T follicular helper cell (primary cell): Measurements from ENCODE around the gene NFIC.
"Not testable (repeated sequence)": the region's sequence is repeated elsewhere in the genome, so short reads cannot be mapped to it uniquely, and the experiment has no call there.

ENCODE experiments used
- DNase-seq: peaks from one replicate; pipeline ENCODE4 v3.0.0-alpha.2; 2020; ENCODE audit warnings: low read depth

The NFIC gene

DNA sequence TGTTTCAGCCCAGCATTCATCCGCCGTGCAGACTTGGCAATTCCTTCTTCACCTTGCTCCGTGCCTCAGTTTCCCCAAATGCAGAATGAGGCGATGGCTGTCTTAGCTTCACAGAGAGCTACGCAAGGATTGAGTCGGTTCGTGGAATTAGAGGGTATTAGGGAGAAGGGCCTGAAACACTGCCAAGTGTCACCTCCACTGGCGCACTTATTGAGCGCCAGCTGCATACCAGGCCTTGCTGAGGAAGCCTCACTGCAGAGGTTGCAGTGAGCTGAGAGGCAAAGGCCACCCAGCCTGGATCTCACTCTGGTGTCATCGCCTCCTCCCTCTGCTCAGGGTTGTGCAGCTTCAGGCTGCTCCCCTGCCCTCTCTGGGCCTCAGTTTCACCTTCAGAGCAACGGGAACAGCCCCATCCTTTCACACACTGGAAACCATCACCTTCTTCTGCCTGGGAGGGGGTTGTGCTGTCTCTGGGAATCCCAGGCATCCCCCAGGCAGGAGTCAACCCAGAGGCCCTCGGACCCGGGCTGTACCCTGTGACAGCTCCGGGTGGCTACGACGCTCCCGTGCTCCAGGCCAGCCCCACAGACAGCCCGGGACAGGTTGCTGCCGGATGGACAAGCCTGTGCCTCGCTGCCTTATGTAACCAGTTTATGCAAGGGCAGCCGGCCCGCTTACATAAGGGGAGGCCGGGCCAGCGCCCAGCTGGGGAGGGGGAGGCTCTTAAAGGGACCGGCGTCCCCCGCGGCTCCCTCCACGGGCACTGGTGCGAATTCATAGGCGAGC lies 31.9 kb downstream of the NFIC start:
- DNase-seq, result no peak

DNA sequence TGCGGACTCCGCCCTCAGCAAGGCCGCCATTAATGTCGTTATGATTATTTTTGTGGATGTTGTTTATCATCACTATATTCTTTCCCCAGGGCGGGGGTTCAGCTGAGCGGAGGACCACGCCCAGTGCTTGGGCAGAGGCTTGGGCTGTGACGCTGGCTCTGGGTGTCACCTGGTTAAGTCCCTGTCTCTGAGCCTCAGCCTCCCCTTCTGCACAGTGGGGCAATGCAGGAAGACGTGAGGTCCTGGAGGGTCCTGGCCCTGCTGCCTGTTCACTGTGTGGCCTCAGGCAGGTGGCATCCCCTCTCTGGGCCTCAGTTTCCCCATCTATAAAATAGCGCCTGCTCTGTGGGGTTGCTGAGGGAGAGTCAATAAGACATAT lies 32.5 kb downstream of the NFIC start:
- DNase-seq, result no peak

DNA sequence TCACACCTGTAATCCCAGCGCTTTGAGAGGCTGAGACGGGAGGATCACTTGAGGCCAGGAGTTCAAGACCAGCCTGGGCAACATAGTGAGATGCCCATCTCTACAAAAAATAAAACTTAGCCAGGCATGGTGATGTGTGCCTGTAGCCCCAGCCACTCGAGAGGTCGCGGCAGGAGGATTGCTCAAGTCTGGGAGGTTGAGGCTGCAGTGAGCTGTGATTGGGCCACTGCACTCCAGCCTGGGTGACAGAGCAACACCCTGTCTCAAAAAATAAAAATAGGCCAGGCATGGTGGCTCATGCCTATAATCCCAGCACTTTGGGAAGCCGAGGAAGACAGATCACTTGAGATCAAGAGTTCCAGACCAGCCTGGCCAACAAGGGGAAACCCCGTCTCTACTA lies 32.9 kb downstream of the NFIC start:
- DNase-seq, result not testable (repeated sequence)

DNA sequence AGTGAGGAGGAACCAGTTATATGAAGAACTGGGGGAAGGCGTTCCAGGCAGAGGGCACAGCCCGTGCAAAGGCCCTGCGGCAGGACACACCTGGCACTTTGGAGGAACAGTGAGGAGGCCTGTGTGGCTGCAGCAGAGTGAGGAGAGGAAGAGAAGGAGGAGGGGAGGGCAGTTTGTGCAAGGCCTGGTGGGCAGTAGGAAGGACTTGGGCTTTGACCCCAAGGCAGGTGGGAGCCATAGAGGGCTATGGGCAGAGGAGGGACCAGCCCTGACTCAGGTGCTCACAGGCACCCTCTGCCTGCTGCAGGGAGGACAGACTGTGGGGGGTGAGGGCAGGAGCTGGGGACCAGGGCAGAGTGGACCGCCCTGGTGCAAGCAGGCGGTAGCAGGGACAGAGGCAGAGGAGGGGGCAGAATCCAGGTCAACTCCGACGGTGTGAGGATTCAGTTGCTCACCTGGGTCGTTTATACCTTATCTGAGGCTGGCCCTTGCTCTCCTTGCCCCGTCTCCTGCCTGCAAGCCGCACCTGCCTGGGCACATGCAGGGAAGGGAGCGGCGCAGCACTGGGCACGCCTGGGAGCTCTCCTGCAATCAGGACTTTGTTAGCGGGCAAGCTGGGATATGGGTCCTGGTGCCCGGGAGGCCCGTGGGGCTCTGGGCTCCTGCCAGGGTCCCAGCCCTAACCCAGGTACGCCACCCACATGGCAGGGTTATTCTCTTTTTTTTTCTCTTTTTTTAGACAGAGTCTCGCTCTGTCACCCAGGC lies 34.8 kb downstream of the NFIC start:
- no peak for DNase-seq

DNA sequence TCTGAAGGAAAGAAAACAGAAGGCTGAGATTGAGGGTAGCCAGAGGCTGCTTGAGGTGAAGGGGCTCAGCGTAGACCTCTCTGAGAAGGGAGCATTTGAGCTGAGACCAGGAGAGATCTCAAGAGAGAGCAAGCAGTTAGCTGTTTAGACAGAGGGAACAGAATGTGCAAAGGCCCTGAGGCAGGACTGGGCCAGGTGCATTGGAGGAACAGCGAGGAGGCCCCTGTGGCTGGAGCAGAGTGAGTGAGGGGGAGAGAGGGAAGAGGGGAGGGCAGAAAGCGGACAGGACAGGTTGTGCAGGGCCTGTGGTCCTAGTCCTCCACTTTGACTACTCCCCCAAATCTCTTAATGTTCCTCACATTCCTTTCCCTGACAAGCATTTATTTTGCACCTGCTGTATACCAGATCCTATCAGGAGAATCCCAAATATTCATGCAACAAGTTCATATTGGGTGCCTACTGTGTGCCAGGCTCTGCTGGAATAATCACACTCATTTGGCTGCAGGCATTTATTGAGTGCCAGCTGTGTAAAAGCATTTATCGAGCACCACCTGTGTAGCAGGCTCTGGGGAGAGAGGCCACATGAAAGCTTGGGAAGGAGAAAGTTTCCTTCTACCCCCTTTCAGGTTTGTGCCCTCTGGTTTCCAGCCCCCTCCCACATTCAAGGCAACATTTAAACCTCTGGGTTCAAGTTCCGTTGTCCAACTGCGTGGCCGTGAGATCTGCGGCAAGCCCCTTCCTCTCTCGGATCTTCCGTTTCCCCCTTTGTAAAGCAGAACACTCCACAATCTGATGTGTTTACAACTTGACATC lies 36.5 kb downstream of the NFIC start:
- DNase-seq, result no peak

DNA sequence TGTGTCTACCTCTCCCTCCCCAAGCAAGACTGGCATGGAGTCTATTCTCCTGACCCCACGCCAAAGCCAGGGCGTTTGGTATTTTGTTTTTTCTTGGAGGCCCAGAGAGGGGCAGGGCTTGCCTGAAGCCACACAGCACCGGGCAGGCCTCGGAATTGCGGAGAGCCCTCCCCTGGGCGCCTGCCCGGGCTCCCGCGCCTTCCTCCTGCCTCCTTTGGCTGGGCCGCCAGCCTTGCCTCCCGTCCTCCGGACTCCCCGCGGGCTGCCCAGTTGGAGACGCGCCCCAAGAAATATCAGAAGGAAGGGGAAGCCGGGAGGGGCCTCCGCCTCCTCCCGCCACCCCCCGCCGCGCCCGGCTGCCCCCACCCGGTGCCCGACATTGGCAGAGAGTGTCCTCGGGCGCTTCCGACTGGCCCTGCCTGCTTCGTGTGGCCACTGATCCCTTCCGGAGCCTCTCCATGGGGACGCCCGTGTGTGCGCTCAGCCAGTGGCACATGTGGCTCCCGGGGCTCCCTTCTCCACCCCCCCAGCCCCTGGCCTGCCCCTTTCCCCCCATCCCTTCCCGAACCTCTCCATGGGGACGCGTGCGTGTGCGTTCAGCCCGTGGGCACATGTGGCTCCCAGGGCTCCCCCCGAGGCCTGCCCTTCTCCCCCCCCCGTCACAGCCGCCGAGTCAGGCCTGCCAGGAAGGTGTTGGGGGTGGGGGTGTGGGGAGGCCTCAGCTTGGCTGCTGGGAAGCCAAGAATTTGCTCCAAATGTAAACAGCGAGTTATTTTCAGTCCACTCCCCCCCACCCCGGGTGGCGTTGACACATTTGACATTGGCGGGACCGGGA lies 37.3 kb downstream of the NFIC start:
- no peak for DNase-seq

DNA sequence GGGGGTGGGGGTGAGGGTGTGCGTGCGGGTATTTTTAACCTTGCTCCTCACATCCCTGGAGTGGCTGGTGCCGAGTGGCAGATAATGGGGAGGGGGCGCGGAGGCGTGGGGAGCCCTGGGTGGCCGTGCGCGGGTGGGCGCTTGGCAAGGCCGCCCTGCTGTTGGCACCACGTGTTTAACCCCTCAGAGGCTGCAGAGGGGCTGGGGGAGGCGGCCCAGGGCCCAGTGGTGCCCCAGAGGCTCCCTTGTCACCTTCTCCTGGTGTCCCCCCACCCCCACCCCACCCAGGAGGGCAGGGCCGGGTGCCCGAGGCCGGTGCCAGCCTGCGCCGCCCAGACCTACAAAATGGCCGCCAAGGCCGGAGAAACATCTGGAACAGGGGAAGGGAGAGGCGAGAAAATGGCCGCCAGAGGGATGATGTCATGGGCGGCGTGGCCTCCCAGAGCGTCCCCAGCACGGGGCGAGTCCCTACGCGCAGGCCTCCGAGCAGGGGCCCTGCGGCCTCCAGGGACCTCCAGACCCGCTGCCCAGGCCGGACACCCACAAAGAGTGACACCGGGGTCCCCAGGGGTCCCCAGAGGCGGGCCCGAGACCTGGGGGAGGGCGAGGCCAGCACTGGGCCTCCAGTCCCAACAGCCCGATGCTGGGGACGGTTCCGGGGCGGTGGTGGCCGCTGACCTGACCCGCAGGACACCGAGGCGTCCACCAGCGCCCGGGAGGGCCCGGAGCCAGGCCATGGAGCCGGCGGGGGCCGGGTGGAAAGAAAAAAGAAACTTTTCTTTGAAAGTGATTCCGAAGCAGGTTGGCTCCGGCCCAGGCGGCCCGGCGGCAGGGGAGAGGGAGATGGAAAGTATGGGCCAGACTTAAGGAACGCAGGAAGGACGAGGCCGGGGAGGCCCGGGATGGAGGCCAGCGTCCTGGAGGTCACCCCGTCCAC lies 38.2 kb downstream of the NFIC start:
- DNase-seq, result no peak

DNA sequence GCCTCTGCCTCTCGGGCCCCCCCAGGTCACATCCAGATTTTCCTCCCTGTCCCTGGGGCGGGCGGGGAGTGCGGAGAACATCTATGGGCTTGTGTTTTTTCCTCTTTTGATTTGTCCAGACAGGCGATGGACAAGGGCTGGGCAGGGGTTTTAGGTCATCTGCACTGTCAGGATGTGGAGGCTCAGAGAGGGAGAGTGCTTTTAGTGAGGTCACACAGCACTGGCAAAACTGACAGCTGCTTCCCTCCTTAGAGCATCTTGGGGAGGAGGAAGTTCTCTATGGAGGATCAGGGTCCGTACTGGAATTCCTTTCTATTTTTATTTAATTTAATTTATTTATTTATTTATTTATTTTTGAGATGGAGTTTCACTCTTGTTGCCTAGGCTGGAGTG lies 38.9 kb downstream of the NFIC start:
- no peak for DNase-seq

DNA sequence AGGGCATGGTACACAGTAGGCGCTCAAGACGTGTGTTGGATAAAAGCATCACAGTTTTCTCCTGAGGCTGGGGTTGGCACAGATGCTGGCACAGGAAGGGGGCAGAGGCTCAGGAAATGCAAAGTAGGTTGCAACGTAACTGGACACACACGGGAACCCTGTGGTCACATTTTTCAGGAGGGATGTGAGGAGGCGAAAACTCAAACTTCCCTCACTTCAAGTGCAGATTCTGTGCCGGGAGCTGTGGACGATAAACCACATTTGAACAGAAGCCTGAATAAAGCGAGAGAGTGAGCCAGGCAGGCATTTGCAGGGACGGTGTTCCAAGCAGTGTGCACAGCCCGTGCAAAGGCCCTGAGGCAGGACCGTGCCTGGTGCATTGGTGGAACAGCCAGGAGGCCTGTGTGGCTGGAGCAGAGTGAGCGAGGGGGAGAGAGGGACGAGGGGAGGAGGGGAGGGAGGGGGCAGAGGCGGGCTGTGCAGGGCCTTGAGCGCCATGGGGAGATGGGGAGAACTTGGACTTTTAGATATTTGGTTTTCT lies 40.3 kb downstream of the NFIC start:
- DNase-seq, result no peak

DNA sequence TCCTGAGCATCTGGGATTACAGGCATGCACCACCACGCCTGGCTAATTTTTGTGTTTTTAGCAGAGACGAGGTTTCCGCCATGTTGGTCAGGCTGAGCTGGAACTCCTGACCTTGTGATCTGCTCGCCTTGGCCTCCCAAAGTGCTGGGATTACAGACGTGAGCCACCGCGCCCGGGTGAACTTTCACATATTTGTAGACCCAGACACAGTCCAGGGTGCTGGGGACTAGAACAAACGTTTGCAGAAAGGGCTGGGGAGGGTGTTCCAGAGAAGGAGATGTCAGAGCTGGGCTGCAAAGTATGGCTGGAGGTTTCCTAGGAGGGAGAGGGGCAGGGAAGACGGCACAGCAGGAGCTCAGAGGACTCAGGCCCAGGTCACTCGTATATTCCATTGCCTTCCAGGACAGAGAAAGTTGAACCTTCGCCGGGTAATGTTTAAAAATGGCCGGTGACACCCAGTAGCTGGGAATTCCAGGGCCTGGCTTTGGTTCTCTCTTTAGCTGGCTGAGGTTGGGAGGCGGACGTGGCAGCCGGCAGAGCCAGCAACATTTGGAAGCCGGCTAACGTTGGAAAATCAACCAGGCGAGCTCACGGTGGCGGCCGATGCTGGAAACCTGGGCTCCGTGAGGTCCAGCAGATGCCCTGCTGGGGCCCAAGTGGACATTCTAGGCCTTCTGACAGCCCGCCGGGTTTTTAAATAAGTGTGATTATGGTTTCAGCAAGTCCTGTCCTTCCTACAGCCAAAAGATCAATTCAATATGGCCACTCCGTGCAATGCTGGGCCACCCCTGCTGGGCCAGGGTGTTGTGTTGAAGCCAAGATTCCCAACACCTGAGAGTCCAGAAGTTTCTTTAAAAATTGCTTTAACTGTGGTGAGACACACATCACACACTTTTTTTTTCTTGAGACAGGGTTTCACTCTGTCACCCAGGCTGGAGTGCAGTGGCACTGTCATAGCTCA lies 41.5 kb downstream of the NFIC start:
- no peak for DNase-seq

DNA sequence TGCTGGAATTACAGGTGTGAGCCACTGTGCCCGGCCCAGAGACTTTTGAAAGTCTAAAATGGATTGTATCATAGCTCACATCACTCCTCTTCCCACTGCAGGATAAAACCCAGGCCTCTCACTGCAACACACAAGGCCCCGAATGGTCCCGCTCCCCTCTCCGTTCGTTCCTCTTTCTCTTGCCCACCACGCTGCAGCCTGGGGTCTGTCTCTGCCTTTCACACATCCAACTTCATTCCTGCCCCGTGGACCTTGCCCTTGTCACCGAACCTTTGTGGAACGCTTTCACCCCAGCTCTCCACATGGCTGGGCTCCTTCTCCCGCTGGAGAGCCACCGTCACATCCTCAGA lies 42.6 kb downstream of the NFIC start:
- DNase-seq, result no peak

DNA sequence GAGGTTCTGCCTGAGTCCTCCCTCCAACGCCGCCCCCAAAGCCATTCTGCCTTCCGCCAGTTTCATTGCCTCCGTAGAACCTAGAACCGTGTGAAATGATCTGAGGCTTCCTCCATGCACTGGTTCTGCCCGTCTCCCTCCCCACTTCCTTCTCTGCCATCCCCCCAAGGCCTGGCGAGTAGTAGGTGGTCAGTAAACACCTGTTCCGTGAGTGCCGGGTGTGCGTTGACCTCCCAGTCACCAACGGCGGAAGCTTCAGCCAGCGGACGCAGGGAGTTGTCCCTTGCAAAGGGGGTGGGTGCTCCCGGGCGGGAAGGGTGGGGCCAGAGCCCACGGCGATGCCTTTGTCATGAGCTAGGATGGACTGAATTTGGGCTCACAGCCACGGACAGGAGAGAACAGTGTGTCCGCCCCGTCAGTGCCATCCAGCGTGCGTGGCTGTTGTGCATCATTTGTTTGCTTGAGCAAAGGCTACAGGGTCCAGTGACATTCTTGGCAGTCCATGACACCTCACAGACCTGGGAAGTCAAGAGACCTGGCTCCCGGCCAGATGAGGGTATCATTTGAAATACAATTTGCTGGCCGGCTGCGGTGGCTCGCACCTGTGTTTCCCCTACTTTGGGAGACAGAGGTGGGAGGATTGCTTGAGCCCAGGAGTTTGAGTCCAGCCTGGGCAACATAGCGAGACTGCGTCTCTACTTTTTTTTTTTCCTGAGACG lies 43.1 kb downstream of the NFIC start:
- DNase-seq, result no peak

DNA sequence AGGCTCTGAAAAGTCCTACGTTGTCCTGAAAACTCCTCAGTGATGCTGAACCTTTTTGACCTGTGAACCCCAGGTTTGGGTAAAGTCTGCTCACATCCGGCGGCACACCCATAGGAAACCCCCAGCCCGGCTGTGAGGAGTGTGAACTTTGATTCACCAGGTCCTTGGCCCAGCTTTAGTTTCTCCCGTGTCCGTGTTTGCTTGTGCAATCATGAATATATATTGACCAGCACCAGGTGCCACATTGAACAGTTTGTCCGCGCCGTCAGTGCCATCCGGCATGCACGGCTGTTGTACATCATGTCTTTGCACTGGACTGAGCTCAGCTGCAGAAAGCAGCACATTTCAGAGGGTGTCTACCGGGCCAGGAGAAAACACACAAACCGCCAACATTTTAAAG lies 45.3 kb downstream of the NFIC start:
- no peak for DNase-seq

DNA sequence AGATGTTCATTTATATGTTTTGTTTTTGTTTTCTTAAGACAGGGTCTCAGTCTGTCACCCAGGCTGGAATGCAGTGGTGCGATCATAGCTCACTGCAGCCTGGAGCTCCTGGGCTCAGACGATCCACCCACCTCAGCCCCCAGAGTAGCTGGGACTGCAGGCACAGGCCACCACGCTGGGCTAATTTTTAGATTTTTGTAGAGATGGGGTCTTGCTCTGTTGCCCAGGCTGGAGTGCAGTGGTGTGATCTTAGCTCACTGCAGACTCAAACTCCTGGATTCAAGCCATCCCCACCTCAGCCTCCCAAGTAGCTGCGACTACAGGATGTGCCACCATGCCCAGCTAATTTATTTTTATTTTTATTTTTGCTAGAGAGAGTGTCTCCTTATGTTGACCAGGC lies 45.7 kb downstream of the NFIC start:
- DNase-seq, result no peak

DNA sequence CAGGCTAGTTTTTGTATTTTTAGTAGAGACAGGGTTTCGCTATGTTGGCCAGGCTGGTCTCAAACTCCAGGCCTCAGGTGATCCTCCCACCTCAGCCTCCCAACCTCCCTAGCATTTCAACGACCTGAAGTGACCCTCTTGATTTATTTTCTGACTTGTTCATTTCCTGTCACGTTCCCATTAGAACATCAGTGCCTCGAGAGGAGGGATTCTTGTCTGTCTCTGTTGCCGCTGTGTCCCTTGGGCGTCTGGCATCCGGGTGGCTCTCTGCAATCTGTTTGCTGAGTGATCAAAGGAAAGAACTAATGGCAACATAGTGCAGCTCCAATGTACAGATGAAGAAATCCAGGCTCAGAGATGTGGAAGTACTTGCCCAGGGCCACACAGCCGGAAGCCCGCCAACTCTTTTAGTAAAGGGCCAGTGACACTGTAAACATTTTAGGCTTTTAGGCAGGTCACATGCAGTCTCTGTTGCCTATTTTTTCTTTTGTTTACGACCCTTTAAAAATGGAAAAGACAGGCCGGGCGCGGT lies 47.5 kb downstream of the NFIC start:
- DNase-seq, result no peak

DNA sequence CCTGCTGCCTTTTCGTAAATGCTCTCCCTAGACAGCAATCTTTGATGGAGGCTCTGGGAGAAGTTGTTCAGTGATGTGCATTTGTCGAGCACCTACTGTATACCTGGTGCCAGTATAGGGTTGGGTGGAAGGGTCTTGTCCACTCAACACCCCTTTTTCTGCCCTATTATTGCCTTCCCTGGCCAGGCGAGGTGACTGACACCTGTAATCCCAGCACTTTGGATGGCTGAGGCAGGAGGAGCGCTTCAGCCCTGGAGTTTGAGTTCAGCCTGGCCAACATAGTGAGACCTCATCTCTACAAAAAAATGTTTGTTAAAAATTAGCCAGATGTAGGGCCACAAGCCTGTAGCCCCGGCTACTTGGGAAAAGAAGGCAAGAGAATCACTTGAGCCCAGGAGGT lies 49.3 kb downstream of the NFIC start:
- no peak for DNase-seq

DNA sequence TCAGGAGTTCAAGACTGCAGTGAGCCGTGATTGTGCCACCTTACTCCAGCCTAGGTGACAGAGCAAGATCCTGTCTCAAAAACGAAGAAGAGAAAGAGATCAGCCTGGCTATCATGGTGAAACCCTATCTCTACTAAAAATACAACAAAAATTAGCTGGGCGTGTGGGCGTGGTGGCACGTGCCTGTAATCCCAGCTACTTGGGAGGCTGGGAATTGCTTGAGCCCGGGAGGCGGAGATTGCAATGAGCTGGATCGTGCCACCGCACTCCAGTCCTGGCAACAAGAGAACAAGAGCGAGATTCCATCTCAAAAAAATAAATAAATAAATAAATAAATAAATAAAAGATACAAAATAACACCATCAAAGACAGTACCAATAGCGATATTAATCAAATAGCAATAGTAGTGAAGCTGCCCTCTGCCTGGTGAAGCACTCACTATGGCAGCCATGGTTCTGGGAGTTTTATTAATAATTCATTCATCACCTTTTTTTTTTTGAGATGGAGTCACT lies 53.9 kb downstream of the NFIC start:
- no peak for DNase-seq
